Measurements from ENCODE around the gene HTR2C. TPM values are rescaled to one million over a fixed set of nuclear protein-coding genes. Genes with fewer than 3 reads are reported as not detected.

The HTR2C gene
- polyA plus RNA-seq, 1 donor from 2014 or later = 8.6 TPM

- H3K9me2 ChIP-seq (ENCODE audit: insufficient read depth, low read length) = no peaks in the 10 kb centered on the region
- no peak overlapping the region for H3K27ac ChIP-seq (ENCODE audit: low read length)
- H4K20me1 ChIP-seq (ENCODE audit: insufficient read depth) = no peaks in the 10 kb centered on the region
- H3K27me3 ChIP-seq (ENCODE audit: insufficient read depth, low read depth, low read length) = no peaks in the 10 kb centered on the region
- H3K9ac ChIP-seq (ENCODE audit: low read length) = no peak overlapping the region
- H3F3A ChIP-seq (ENCODE audit: insufficient read depth, low read length, poor library complexity, severe bottlenecking) = no peaks in the 10 kb centered on the region
- H3K79me2 ChIP-seq (replicated peaks; ENCODE audit: insufficient read depth, low read length) = no peaks in the 10 kb centered on the region
- H3K9me3 ChIP-seq (ENCODE audit: low read length) = no peaks in the 10 kb centered on the region
- TF ChIP-seq SMC3 (conservative IDR thresholded peaks at IDR 0.05; ENCODE audit: poor library complexity) = no peak
- no peaks in the 10 kb centered on the region for H3K36me3 ChIP-seq (ENCODE audit: insufficient read depth, low read length)
- H2AFZ ChIP-seq (ENCODE audit: low read depth, low read length) = no peak overlapping the region
- no peak overlapping the region for H3K4me3 ChIP-seq (ENCODE audit: low read length)
- H3K4me2 ChIP-seq (ENCODE audit: low read length) = no peak overlapping the region
Observed at GRCh38 chrX:114906984-114907510, 323.2 kb downstream of the HTR2C start.

GRCh38 chrX:114924423-114924822 lies 340.5 kb downstream of the HTR2C start:
- H3K9me3 ChIP-seq (ENCODE audit: low read length) = no peaks in the 10 kb centered on the region
- TF ChIP-seq, protein P1, sequence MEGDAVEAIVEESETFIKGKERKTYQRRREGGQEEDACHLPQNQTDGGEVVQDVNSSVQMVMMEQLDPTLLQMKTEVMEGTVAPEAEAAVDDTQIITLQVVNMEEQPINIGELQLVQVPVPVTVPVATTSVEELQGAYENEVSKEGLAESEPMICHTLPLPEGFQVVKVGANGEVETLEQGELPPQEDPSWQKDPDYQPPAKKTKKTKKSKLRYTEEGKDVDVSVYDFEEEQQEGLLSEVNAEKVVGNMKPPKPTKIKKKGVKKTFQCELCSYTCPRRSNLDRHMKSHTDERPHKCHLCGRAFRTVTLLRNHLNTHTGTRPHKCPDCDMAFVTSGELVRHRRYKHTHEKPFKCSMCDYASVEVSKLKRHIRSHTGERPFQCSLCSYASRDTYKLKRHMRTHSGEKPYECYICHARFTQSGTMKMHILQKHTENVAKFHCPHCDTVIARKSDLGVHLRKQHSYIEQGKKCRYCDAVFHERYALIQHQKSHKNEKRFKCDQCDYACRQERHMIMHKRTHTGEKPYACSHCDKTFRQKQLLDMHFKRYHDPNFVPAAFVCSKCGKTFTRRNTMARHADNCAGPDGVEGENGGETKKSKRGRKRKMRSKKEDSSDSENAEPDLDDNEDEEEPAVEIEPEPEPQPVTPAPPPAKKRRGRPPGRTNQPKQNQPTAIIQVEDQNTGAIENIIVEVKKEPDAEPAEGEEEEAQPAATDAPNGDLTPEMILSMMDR (IDR thresholded peaks at IDR 0.05; ENCODE audit: poor library complexity, severe bottlenecking) = no peak
- TF ChIP-seq MXI1 (conservative IDR thresholded peaks at IDR 0.05; ENCODE audit: poor library complexity, severe bottlenecking) = no peak
- TF ChIP-seq EZH2 (IDR thresholded peaks at IDR 0.05; ENCODE audit: borderline replicate concordance, insufficient read depth, low read length, poor library complexity, severe bottlenecking) = no peak
- H3K9ac ChIP-seq (ENCODE audit: low read length) = no peak overlapping the region
- no peaks in the 10 kb centered on the region for H4K20me1 ChIP-seq (ENCODE audit: insufficient read depth)
- H3F3A ChIP-seq (ENCODE audit: insufficient read depth, low read length, poor library complexity, severe bottlenecking) = no peaks in the 10 kb centered on the region
- no peak overlapping the region for H3K4me3 ChIP-seq (ENCODE audit: low read length)
- no peak overlapping the region for H2AFZ ChIP-seq (ENCODE audit: low read depth, low read length)
- no peaks in the 10 kb centered on the region for H3K79me2 ChIP-seq (replicated peaks; ENCODE audit: insufficient read depth, low read length)
- H3K9me2 ChIP-seq (ENCODE audit: insufficient read depth, low read length) = no peaks in the 10 kb centered on the region
- no peak overlapping the region for H3K27ac ChIP-seq (ENCODE audit: low read length)
- H3K27me3 ChIP-seq (ENCODE audit: insufficient read depth, low read depth, low read length) = no peaks in the 10 kb centered on the region
- no peaks in the 10 kb centered on the region for H3K36me3 ChIP-seq (ENCODE audit: insufficient read depth, low read length)
- no peak overlapping the region for H3K4me2 ChIP-seq (ENCODE audit: low read length)

DNA sequence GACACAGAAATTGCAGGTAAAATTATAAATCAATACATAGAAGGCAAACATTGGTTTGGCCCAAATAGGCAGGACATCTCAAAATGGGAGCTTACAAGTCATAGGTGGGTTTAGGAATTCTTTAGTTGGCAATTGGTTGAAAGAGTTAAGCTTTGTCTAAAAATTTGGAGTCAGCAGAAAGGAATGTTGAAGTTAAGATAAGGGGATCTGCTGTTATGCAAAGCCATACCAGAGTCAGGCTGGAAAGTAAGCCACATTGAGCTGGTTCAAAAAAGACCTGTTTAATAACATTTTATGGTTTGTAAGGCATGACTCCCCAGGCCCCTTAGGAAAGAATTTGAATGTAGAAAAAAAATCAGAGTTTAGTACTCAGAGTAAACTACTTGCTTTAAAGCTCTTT lies 341.0 kb downstream of the HTR2C start:
- TF ChIP-seq EP300 (conservative IDR thresholded peaks at IDR 0.05; ENCODE audit: poor library complexity, severe bottlenecking) (no peak), TAF1 (IDR thresholded peaks at IDR 0.05; ENCODE audit: low read depth) (no peak), RAD21 (conservative IDR thresholded peaks at IDR 0.05) (no peak), MXI1 (conservative IDR thresholded peaks at IDR 0.05; ENCODE audit: poor library complexity, severe bottlenecking) (no peak), POLR2AphosphoS5 (IDR thresholded peaks at IDR 0.05) (no peak), EZH2 (IDR thresholded peaks at IDR 0.05; ENCODE audit: borderline replicate concordance, insufficient read depth, low read length, poor library complexity, severe bottlenecking) (no peak), SMC3 (conservative IDR thresholded peaks at IDR 0.05; ENCODE audit: poor library complexity) (no peak)
- TF ChIP-seq, protein P1 (IDR thresholded peaks at IDR 0.05; ENCODE audit: poor library complexity, severe bottlenecking) = no peak
- TF ChIP-seq, protein P2, sequence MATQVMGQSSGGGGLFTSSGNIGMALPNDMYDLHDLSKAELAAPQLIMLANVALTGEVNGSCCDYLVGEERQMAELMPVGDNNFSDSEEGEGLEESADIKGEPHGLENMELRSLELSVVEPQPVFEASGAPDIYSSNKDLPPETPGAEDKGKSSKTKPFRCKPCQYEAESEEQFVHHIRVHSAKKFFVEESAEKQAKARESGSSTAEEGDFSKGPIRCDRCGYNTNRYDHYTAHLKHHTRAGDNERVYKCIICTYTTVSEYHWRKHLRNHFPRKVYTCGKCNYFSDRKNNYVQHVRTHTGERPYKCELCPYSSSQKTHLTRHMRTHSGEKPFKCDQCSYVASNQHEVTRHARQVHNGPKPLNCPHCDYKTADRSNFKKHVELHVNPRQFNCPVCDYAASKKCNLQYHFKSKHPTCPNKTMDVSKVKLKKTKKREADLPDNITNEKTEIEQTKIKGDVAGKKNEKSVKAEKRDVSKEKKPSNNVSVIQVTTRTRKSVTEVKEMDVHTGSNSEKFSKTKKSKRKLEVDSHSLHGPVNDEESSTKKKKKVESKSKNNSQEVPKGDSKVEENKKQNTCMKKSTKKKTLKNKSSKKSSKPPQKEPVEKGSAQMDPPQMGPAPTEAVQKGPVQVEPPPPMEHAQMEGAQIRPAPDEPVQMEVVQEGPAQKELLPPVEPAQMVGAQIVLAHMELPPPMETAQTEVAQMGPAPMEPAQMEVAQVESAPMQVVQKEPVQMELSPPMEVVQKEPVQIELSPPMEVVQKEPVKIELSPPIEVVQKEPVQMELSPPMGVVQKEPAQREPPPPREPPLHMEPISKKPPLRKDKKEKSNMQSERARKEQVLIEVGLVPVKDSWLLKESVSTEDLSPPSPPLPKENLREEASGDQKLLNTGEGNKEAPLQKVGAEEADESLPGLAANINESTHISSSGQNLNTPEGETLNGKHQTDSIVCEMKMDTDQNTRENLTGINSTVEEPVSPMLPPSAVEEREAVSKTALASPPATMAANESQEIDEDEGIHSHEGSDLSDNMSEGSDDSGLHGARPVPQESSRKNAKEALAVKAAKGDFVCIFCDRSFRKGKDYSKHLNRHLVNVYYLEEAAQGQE (IDR thresholded peaks at IDR 0.05; ENCODE audit: borderline replicate concordance) = no peak
- Histone ChIP-seq H3K4me2 (ENCODE audit: low read length) (no peak overlapping the region), H3K27ac (ENCODE audit: low read length) (no peak overlapping the region), H3K36me3 (ENCODE audit: insufficient read depth, low read length) (no peaks in the 10 kb centered on the region), H4K20me1 (ENCODE audit: insufficient read depth) (no peaks in the 10 kb centered on the region), H2AFZ (ENCODE audit: low read depth, low read length) (no peak overlapping the region), H3K4me3 (ENCODE audit: low read length) (no peak overlapping the region), H3K9me2 (ENCODE audit: insufficient read depth, low read length) (no peaks in the 10 kb centered on the region), H3F3A (ENCODE audit: insufficient read depth, low read length, poor library complexity, severe bottlenecking) (no peaks in the 10 kb centered on the region), H3K27me3 (ENCODE audit: insufficient read depth, low read depth, low read length) (no peaks in the 10 kb centered on the region), H3K9ac (ENCODE audit: low read length) (no peak overlapping the region), H3K9me3 (ENCODE audit: low read length) (no peaks in the 10 kb centered on the region), H3K79me2 (replicated peaks; ENCODE audit: insufficient read depth, low read length) (no peaks in the 10 kb centered on the region)

Data from neural cell (in vitro differentiated cells).